GM19043 (cell line): ENCODE data around the gene MCC.

Source experiments
- ATAC-seq: cut with Tn5 transposase; IDR thresholded peaks from one replicate; pipeline ENCODE4 v1.9.1; 2021; ENCODE audit warnings: low read depth; ENCODE audit not compliant: unreplicated experiment

MCC gene

DNA sequence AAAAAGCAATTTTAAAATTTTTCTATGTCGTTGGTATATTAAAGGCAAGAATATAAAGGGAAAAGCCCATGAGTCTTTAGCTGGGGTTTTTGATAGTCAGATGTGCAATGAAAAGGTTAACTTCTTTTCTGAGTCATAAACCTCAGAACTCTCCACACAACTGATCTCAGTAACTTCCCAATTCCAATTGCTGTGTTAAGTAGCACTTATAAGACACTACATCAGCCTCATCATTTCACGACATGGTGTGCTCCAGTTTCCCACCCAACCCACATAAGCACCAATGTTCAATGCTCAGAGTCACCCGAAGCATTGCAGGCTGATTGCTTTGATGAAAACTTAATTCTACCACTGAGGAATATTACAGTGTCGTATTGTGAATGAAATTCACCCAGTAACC is 209.3 kb downstream of the MCC start:
- ATAC-seq, result no peak

DNA sequence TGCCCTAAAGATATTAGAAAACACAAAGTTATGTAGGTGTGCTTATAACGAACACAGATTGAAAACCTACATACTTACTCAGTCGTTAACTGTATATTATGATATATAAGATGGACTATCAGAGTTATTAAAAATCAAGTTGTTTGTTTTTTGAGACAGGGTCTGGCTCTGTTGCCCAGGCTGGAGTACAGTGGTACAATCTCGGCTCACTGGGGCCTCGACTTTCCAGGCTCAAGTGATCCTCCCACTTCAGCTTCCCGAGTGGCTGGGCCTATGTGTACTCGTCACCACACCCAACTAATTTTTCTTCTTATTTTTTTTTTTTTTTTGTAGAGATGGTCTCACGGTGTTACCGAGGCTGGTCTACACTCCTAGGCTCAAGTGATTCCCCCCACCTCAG is 211.8 kb downstream of the MCC start:
- no peak for ATAC-seq

DNA sequence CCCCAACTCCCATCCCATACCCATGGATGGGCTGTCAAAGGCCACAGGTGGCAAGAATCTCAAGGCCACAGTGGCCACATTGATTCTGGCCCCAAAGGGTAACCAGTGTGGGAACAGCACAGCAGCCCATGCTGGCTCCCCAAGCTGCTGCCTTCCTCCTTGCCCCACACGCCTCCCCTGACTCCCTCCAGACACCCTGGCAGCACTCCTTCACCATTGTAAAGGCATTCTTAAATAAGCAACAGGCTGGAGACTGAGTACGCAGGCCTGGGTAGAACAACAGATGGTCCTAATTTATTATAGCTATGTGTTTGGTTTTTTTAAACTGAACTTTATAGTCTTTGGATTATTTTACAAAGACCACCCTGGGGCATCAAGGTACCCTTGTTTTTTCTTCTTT is 212.3 kb downstream of the MCC start:
- ATAC-seq, result no peak

DNA sequence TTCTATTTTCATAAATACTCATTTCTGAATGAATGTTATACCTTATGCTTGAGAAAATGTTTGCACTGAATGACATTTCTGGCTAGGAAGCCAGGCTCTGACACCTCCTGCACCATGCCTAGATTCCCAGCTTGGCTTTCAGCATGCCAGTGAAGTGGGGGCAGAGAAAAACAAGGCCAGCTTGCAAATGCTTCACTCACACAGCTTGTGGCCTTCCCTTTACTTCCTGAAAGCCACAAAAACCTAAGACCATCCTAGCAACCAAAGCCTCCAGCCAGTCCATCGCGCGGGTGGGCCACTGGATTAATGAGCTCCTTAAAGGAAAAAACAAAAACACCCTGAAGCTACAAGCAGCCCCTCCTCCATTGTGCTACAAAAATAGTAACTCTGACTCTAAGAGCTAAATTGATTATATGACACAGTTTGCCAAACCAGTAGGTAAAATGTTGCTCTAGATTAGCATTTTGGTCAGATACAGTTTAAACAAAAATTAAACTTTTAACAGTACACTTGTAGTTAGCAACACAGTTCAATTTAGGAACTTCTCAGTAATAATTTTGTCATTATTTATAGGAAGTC is 213.3 kb downstream of the MCC start:
- no peak for ATAC-seq

DNA sequence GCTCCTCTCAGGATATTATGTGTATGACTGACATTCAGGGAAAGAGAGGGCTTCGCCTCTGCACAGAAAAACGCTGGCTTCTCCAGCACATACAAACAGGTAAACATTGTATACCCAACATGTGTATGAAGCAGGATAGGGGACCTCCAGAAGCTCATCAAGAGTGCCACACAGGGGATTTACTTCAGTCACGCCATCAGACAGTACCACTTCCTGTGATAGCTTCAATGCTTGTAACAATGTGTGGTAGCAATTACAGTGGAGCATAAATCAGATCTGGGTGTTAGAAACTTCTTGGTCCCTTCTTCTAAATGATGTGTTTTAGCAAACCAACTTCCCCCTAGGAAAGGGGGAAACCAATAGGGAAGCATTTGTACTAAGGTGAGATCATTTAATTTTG is 214.3 kb downstream of the MCC start:
- ATAC-seq, result no peak

DNA sequence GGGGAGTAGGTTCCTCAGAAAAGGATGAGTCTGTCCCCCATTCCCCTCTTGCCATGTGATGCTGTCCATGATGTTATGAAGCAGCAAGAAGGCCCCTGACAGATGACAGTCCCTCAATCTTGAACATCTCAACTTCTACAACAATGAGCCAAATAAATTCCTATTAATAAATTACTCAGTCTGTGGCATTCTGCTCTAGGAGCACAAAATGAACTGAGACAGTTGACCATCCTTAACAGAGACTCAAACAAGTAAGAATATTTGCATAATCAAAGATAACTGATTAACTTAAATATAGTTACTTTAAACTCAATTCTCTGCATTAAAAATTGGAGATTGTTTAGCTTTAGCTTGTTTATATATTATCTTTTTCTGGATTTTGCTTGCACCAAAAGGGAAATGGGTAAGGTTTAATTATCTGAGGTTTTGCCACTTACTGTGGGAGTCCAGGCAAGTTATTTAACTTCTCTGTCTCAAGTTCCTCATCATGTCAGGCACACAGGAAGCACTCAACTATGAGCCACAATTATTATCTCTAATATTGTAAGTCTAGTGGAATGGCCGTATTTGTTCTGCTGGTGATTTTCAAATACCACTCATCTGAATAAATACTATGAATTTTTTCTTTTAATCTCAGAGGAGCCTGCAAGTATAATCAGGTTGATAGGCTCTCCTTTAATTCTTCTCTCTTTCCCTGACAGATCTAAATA is 216.4 kb downstream of the MCC start:
- ATAC-seq, result no peak

DNA sequence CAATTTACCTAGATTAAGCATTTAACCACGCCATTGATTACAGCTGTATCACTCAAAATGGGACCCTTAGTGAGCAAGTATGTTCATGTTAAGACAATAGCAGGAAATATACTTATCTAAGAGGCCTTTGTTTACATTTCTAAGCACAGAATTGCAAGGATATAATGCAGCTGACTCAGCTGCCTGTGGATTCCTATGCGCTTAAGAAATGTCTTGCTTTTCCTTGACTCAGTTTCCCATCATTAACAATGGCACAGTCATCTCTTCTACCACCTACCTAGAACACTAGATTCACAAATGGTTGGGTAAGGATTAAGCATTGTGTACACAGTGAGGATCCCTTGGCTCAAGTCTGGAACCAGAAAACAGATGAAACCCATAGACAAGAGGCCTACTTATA is 217.2 kb downstream of the MCC start:
- no peak for ATAC-seq

DNA sequence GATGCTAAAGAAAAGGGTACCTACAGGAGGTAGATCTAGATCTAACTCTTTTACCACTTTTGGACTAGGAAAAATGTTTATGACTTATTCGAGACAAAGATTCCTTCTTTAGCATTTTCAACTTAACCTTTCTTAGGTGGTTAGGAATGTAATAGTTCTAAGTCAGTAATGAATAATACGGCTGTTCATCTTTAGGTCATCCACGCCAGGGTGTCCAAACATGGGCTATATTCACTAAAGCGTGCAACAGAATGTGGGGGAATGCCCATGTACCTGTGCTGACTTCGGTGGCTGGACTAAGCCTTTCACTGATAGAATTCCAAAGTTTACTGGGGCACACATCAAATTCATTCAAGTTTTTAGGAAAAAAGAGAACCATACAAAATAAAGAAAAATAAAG is 218.2 kb downstream of the MCC start:
- ATAC-seq, result no peak

DNA sequence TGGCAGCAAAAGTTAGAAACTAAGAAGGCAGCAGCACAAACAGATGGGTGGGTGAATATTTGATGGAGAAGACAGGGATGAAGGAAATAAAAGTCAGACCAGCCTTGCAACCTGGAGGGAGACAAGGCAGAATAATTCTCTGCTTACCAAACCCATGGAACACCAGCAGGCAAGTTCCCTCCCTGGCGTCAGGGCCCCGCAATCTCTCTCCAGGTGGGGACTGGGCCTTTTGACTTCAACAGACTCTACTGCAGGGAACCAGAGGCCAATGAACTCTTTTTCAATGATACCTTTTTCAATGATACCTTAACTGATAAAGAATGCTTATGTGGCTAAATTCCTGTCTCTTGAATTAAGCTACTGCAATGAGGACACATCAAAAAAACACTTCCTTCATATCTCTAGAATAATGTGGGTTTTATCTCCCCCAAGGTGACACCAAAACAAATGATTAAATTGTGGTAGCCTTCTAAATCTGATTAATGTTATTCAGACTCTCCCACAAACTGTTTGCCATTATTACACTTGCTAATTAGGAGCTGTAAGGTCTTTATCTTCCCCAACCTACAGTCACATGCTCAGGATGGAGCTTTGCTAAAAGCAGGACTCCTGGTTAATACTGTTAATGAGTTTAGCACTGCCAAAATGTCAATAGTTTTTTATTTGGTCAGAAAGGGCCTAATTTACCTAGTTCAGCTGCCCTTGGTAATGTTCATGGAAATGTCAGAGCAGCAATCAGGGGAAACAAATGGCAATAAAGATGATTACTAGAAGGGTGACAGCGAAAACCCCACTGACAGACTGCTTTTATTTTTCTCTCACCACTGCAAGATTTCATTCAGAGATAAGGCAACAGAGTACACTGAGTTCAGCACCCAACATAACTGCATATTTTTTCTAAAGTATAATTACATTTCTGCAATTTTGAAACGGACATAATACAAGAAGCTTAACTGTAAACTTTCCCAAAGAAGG is 218.9 kb downstream of the MCC start:
- no peak for ATAC-seq

DNA sequence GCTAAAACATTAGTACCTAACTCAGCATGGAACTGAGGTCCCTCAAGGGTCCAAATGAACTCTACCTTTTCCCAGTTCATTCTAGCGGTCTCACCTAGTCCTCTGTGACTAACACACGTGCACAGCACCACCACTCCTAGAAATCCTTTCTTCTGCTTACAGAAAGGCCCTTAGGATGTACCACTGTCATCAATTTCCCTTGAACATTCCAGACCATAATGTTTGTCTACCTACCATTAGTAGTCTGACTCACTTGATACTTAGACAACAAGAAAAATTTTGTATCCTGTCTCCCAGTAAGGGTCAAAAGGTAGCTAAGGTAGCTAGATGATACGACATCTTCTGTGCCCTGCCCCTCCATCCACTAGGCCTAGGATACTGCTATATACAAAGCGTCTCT is 220.0 kb downstream of the MCC start:
- ATAC-seq, result no peak

DNA sequence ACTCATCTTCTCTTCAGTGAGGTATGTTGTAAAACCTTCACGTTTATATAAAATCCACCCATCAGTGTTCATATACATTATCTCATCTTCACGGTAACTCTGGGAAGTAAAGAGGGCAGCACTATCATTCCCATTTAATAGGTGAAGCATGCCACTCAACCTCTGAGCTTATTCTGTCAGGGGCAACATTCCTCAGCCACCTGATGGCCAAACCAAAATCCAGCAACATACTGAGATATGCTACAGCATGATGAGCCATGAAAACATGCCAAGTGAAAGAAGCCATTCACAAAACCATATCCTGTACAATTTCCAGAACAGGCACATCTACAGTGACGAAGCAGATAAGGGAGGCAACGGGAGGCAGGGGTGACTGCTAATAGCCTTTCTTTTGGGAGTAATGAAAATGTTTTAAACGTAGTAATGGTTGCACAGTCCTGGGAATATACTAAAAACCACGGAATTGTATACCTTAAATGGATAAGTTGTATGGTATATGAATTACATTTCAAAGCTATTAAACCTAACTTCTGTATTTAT is 220.8 kb downstream of the MCC start:
- no peak for ATAC-seq

DNA sequence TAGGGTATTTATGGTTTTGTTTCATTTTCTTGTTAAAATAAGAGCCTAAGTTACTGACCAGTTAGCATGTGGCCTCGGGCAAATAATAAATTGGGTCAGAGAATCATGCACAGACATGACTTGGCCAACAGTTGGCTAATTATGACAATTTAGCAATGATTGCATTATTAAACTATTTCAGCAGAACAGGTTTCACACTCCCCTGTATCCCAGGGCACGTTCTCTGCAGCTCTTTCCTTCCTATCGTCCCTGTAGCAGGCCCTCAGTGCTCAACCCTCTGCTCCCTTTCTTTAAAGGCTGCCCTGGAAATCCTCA is 221.4 kb downstream of the MCC start:
- ATAC-seq, result no peak

DNA sequence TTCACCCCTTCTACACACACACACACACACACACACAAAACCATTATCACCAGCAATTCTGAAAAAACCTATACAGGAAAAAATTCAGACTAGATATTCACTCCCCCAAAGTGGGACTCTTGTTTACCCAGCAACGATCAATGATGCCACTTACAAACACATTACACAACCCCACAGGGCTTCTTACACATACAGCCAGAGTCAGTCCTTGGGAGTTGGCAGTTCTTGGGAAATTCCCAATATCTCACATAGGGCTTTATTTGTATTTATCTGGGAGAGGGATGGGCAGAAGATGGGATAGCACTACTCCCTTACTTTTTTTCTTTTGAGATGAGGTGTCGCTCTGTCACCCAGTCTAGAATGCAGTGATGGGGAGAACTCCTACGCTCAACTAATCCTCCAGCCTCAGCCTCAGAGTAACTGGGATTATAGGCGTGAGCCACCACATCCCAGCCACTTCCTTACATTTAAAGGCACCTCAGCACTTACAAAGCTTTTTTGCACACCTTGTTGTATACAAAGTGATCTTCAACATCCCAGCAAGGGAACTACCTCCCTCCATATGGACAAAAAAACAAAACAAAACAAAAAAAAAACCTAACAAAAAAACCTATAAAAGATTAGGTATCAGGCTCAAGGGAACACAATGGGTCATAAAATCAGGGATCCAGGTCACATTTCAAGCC is 221.9 kb downstream of the MCC start:
- ATAC-seq, result no peak

DNA sequence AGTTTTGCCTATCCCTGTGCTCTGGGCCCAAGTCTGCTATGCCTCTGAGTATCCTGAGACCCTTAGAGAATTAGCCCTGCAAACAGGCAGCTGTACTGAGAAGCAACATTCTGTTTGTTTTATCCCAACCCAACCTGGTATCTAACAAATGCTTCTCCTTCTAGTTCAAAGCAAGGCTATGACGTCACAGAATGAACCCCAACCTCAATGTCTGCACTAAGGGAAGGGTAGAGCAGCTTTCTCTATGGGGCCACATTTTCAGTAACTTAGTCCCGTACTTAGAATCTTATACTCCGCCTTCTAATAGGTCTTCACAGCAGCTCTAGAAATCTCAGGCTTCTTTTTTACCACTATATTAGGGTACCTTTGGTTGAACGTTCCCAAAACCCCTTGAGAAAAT is 223.1 kb downstream of the MCC start:
- ATAC-seq, result no peak

DNA sequence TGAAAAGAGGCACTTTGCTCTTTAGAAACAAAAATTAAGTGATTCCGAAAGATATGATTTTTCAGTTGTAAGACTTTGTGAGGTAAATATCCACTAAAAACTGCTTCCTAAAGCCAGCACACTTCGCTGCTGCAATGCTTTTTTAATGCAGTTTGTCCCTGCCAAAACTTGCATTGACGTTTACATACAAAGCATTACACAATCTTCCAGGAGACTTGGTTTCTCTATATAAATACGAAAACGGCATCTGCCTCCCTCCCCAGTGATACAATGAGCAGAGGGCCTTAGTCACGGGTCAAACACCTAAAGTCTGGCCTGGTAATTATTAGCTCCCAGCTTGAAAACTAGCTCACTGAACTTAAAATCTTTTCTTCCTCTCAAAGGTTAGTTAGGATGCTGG is 224.2 kb downstream of the MCC start:
- no peak for ATAC-seq

DNA sequence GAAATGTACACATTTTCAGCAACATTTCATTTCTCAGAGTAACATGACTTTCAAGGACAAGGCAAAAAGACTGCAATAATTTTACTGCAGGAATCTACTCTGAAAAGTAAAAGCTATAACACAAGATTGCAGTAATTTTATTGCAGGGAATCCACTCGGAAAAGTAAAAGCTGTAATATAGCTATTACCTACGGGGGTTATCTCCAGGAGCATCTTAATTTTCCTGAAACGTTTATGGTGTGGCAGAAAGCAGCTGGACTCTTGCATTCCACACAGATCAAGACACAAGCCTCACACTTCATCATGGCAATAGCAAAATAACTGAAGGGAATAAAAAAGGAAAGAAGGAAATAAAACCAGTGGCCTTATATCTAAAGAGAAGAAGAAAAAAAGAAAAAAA is 224.7 kb downstream of the MCC start:
- ATAC-seq, result no peak

DNA sequence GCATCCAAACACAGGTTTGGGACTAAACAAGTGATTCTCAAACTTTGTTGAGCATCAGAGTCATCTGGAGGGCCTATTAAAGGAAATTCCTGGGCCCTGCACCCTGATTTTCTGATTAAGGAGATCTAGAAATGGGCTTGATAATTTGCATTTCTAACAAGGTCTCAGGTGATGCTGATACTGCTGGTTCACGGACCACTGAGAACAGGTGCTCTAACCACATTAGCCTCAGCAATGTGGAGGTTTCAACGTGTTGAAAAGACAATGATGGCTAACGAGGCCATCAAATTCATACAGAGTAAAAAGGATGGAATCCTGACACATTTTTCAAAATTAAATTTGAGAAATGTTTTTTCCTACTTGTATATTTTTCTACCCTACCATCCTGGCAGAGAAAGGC is 225.6 kb downstream of the MCC start:
- ATAC-seq, result no peak

DNA sequence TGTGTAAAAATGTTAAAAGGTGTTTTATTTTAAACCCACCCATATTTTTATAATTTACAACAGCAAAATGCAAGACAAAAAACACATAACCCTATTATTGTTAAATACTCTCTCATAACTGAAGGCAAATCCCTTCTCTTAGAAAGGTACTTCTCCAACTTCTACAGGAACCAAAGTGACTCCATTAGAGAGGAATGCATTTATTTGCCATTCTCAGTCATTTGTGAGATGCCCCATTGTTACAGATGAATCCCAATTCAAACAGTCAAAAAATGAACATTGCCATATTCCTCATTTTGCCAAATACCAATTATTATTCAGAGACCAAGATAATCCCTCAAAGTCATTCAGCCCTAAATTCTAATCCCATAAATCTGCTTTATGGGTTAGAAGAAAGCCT is 229.2 kb downstream of the MCC start:
- ATAC-seq, result no peak

DNA sequence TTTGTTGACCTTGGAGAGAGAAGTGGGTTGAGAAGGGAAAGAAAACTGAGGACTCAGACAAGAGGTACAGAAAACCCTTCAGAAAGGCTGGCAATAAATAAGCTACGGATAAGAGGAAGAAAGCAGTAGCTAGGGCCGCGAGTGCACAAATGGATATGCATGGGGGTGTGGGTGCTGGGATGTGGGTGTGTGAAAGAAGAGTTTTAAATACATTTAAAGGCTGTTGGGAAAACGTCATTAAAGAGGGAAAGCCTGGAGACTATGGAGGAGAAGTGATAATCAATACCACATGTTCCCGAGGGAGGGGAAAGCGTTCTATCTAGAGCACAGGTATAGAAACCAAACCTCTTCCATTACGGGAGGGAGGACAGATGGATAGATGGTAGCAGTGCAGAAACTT is 230.7 kb downstream of the MCC start:
- ATAC-seq, result no peak

DNA sequence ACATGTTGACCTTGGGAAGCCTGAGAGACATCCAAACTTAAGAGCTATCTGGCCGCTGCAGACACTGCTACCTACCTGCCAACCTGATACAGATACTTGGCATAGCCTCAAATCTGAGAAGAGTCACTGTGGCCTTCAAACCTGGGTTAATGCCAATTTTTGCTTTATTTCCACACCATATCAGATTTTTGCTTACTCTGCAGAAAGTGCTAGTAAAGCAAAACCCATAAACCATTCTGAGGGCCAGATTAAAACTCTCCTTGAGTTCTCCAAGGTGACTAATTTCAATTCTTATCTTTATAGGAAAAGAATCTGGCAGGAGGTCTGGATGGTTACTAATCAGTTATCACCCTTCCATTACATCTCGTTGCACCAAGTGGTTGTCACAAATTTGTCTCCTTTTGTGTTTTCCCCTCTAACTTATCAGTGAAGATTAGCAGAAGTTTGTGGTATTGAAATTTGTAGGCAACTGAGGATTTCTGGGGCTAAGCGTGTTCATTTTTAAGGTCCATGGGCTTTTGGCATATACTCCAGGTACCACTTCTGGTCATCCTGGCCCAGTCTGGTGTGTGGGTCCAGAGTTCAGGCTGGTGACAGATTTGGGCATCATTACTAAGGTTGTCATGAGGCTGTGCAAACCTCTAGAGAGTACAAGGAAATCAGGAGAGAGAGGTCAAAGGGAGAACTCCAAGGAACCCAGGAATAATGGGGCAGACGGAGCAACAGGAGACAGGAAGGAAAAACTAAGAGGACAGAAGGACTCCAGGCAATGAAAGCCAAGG is 231.4 kb downstream of the MCC start:
- no peak for ATAC-seq
